Measurements from ENCODE around the gene NATD1.
"Not testable (repeated sequence)": the region's sequence is repeated elsewhere in the genome, so short reads cannot be mapped to it uniquely, and the experiment has no call there.

NATD1 gene

DNA sequence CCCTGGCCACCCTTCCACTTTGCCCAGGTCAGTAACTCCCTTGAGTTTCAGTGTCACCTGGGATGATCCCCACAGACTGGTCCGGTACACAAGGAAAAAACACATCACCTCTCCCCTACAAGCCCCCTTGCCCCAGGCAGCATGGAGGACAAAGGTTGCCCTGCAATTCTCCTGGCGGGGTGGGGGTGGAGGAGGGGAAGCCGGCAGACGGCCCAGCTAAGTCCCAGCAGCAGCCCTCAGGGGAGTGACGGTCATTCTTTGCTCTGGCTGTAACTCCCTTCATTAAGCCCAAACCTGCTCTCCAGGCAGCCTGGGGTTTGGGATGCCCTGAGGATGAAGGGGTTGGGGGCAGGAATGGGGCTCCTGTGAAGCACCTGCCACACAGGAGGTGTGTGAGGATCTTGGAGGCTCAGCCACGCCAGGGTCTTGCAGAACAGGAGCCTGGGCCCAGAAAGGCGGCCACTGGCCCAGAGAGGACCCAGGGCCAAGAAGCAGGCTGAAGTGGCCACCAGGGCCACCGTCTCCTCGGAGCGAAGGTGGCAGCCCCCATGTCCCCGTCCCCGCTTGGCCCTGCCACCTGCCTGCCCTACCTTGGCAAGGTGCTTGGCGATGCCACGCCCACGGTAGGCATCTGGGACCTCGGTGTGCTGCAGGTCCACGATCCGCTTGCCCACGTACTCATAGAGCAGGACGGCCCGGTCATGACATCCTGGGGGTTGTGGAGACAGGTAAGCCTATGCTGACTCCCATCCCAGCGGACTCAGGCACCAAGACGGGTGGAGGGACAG lies 9.5 kb downstream of the NATD1 start:
- no peak for DNase-seq

DNA sequence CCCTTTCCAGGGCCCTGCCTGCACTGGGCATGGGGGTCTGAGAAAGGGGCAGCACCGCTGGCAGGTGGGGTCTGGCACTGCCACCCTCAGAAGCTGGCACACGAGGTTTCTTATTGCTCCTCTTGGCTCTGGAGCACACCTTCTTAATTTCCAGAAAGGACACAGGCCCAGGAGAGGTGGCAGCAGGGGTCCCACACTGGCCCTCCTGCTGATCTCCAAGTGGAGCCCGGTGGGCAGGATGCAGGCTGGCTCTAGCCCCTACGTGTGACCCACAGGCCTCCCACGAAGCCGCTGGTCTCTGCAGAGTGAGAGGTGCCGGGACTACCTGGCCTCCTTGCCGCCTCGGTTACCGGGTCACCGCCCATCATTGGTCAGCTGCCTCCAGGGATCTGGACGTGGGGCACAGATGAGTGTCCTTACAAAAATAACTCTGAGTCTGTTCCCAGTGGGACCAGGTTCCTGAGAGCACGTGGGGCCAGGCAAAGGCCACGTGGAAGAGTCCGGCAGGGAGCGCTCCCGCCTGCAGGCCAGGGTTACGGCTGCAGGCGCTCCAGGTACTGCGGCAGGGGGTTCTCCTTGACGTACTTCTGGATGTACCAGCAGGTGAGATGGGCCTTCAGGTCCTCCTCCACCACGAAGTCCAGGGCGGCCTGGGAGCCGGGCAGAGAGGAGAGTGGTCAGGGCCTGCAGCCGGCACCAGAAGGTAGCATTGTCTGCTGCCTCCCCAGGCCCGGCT lies 10.3 kb downstream of the NATD1 start:
- no peak for DNase-seq

DNA sequence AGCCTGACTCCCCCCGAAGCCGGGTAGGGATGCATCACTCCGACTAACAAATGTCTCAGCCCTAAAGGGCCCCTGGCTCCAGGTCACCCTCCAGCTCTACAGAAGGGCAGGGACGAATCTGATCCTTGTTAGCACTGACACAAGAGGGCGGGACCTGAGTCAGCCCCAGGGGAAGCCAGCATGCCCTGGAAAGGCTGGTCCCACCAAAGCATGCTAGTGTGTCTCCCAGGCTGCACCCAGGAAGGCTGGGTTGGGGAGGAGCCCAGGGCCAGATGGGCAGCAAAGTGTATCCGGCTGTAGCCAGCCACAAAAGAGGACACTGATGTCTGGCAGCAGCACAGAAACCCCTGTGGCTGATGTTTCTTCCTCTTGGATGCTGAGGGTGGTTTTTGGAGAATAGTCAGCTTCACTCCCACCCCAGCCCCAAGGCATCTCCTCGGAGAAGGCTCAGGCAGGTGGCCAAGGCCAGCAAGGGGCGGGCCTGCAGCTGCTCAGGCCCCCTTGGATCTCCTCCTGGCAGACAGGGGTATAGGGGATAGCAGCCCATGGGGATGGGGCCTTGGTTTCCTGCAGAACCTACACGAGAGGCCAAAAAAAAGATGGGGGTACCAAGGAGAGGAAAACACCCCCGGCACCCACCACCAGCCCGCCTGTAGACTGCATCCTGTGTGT lies 11.0 kb downstream of the NATD1 start:
- DNase-seq: no peak

GRCh38 chr17:21241564-21241963 lies 11.6 kb downstream of the NATD1 start:
- DNase-seq: no peak

DNA sequence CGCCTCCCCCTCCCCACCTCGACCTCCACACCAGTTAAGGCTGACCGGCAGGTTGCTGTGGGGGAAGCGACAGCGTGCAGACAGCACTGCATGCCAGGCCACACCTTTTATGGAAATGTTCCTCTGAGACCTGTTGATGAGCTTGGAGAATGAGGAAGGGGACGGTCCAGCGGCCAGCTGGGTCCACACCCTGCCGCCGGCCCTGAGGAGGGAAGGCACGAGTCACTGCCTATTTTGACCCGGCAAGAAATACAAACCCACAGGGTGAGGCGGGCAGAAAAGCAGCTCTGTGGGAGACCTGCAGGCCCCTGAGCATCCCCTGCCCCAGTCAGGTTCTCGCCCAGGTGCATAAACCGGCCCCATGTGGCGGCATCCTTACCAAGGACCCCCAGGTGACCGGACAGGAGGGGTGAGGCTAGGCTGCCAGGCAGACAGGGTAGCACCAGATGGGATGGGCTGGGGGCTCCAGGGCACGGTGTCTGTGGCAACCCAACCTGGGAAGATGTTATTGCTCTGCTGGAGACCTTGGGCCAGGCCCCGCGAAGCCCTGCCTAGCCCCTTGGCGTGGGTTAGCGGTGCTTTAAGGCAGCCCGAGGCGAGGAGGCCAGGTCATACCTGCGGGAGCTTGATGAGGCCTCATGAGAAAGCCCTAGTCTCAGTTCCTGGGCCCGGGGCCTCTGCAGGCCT lies 12.7 kb downstream of the NATD1 start:
- no peak for DNase-seq

- DNase-seq: no peak
Measured at GRCh38 chr17:21239680-21240368, 13.4 kb downstream of the NATD1 start.

- no peak for DNase-seq
Measured at GRCh38 chr17:21235921-21236320, 17.3 kb downstream of the NATD1 start.

DNA sequence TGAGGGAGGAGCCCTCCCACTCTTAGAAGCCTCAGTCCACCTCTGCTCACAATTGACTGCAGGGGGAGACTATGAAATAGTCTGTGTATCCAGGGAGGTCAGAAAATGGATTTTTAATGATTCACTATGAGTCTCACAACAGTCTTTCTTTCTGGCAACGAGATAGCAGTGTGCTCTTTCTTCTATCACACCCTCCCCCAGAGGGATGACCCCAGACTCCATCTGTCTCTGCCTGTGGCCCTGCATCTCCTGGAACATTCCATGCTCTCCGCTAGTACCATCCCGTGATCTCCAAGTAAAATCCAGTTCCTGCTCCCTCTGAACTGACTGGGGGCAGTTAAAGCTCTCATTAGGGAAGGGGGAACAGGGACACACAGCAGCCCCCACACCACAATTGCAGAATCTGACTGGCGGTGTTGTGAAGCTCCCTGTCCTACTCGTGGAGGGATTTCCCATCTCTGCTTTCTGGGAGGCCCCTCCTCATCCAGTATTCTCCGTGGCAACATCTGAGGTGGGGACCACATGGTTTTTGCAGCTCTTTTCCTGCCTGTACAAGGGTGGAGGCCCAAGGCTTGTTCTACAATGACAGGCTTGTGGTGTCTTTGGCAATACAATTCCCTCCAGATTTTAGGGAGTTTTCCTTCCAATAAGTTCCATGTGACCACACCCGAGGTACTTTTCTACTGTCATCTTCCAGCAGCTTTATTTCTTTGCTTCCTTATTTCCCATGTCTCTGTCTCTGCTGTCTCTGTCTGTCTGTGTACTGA lies 19.4 kb downstream of the NATD1 start:
- no peak for DNase-seq

- no peak for DNase-seq
Measured at GRCh38 chr17:21232033-21232749, 21.0 kb downstream of the NATD1 start.

DNA sequence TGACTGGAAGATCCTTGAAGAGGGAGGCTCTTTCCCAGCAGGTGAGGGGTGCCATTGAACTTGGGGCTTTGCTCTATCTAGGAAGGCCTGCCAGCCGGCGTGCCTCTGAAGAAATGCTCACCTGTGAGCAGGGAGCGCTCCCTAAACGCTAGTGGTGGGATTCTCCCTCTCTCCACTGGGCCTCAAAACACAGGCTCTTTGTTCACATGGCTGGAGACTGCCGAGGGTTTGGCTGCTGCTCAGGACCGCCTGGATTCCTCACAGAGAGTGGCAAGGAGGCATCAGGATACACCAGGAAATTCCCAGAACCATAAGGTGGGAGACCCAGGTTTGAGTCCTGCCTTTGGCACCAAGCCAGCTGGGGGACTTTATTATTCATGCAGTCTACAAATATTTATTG lies 21.7 kb downstream of the NATD1 start:
- no peak for DNase-seq

GRCh38 chr17:21228845-21229244 lies 24.4 kb downstream of the NATD1 start:
- DNase-seq: no peak

DNA sequence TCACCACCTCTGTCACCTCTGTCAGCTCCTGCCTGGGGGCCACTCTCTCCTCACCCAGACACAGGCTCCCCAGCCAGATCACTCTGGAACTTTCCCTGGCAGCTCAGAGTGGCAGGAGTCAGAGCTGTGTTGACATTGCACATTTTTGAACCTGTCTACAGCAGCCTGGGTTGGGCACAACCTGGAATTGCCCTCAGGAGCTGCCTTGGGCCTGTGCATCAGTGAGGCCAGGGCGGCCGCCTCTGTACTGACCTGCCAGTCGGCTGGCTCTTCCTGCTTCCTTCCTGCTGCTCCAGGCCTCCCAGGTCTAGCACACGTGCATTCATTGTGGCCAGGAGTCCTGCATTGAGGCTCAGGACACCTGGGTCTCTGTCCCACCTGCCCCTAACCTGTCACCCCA lies 25.1 kb downstream of the NATD1 start:
- DNase-seq: no peak

- DNase-seq: not testable (repeated sequence)
Measured at GRCh38 chr17:21227277-21227676, 25.9 kb downstream of the NATD1 start.

GRCh38 chr17:21223086-21223485 lies 30.1 kb downstream of the NATD1 start:
- DNase-seq: no peak

DNA sequence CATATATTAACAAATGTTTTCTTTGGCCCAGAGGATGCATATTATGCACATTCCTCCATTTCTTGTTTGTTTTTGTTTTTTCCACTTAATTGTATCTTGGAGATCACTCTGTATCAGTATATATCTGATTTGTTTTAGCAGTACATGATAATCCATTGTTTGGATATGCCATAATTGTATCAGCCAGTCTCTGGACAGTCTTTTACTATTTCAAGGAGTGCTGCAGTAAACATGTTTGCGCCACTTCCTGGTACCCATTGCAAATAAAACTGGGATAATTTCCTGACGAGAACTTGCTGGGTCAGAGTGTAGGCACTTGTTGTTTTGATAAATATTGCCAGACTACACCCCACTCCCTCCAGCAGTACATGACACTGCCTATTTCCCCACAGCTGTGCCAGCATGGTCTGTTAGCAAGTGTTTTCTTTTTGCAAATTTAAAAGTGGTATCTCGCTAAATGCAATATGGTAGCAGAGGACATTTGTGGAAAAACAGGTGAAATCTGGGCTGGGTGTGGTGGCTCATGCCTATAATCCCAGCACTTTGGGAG lies 34.3 kb downstream of the NATD1 start:
- no peak for DNase-seq

DNA sequence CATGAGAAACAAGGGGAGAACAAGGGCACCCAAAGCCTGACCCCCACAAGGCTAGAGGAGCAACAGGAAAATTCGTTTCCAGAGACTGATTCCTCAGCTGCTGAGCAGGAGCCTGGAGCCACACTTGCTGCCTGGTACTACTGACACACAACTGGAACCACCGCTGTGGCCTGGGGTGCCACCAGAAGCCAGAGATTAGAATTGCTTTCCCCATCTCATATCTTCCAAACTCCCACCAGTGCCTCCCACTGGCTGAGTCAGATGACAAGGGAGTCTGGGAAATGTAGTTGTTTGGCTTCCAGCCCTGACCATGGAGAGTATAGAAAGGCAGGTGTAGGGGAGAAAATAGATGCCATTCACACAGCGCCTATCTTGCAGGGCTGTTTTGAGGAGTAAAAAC lies 35.1 kb downstream of the NATD1 start:
- no peak for DNase-seq

DNA sequence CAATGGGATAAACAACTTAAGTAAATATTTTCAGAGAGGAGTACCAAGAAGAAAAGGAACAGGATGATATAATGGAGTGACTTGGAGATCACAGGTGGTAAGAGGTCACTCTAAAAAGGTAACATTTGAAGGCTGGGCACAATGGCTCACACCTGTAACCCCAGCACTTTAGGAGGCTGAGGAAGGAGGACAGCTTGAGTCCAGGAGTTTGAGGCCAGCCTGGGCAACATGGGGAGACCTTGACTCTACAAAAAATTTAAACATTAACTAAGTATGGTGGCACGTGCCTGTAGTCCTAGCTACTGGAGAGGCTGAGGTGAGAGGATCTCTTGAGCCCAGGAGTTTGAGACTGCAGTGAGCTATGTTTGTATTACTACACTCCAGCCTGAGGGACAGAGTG lies 35.9 kb downstream of the NATD1 start:
- DNase-seq: no peak

- DNase-seq: no peak
Measured at GRCh38 chr17:21215935-21216334, 37.3 kb downstream of the NATD1 start.

DNA sequence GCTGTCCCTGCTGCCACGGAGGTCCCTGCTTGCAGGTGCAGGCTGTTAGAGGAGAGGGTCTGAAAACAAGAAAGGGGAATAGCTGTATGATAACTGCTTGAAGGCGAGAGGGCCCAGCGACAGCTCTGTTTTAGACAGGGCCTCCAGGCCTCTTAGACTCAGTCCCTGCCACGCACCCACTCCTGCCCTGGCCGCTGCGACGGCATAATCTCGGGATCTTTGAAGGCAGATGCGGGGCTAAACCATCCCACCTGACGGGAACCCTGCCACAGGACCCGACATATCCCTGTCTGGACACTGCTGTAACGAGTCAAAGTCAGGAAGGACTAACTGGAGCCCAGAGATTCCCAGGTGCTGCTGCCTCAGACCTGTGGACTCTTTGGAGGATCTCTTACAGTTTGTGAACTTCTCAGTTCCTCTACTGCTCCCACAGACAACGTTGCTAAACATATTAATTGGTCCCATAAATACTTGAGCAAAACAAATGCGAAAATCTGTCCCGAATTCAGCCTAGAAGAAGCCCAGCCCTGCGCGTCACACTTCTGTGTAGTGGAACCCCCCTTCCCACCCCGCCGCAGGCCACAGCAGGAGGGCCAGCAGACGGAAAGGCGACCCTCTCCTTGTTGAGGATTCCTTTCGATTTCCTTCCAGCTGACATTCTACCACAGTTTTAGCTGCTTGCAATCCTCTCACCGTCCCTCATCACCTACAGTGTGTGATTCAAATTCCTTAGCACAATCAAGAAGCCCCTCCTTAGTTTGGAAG lies 38.3 kb downstream of the NATD1 start:
- DNase-seq: no peak
